MCF 10A (cell line): ENCODE data around the gene SYNE1. TPM values are rescaled to one million over a fixed set of nuclear protein-coding genes. Genes with fewer than 3 reads are reported as not detected.

Experiments used
- BruUV-seq: library from RNA; stranded (reverse); fragments of 400-500 nt; replicated peaks from 2 replicates; lab custom pipeline; 2021; lab: Mats Ljungman, UMichigan
- CTCF ChIA-PET: fragments of 300-600 bp; sonication (Branson Sonifier 250); formaldehyde crosslinking; extraction: SDS; loops from one replicate; lab custom pipeline; 2021; ENCODE audit warnings: antibody characterized with exemption, inconsistent platforms; lab: Yijun Ruan, JAX
- POLR2A ChIA-PET: fragments of 300-600, 350-650 bp; sonication (Branson Sonifier 250); formaldehyde crosslinking; extraction: SDS; loops from one replicate; lab custom pipeline; 2020; ENCODE audit warnings: antibody characterized with exemption, inconsistent platforms; lab: Yijun Ruan, JAX
- DNase-seq: peaks from one replicate; pipeline ENCODE4 v3.0.0-alpha.2; 2018; ENCODE audit not compliant: unreplicated experiment
- H3K27ac Mint-ChIP-seq: one replicate; pipeline ENCODE4 v1.8.0; 2022; ENCODE audit warnings: mild to moderate bottlenecking, low read depth, mixed read lengths; ENCODE audit not compliant: unreplicated experiment
- H3K27me3 Mint-ChIP-seq: one replicate; pipeline ENCODE4 v1.8.0; 2022; ENCODE audit warnings: mixed read lengths; ENCODE audit not compliant: insufficient read depth, unreplicated experiment
- H3K36me3 Mint-ChIP-seq: one replicate; pipeline ENCODE4 v1.8.0; 2022; ENCODE audit warnings: mild to moderate bottlenecking, moderate library complexity, mixed read lengths; ENCODE audit not compliant: insufficient read depth, unreplicated experiment
- H3K4me1 Mint-ChIP-seq: one replicate; pipeline ENCODE4 v1.8.0; 2022; ENCODE audit warnings: mixed read lengths; ENCODE audit not compliant: insufficient read depth, unreplicated experiment
- H3K4me3 Mint-ChIP-seq: one replicate; pipeline ENCODE4 v1.8.0; 2022; ENCODE audit warnings: mild to moderate bottlenecking, moderate library complexity, mixed read lengths; ENCODE audit not compliant: unreplicated experiment
- H3K9me3 Mint-ChIP-seq: one replicate; pipeline ENCODE4 v1.8.0; 2022; ENCODE audit warnings: mixed read lengths; ENCODE audit not compliant: unreplicated experiment
- CTCF ChIP-seq: fragments of 200-600 bp; IDR thresholded peaks from one replicate; pipeline ENCODE4 v1.8.0; 2022; ENCODE audit warnings: antibody characterized with exemption, mild to moderate bottlenecking; ENCODE audit not compliant: unreplicated experiment
- intact Hi-C: fragments of 100-400 bp; cut with micrococcal nuclease; formaldehyde crosslinking; loops from 2 replicates; pipeline ENCODE4 v1.14.1; 2022
- total RNA-seq: library from RNA; stranded (reverse); gene quantifications from 2 replicates; pipeline ENCODE4 v1.2.3, GENCODE V29; 2022

The SYNE1 gene
- total RNA-seq, 1 experiment from 2014 or later = 25.4 TPM

- Mint-ChIP-seq H3K27ac (no peak overlapping the region), H3K4me3 (no peak overlapping the region), H3K4me1 (no peaks in the 10 kb centered on the region), H3K27me3 (no peaks in the 10 kb centered on the region), H3K9me3 (no peaks in the 10 kb centered on the region), H3K36me3 (peaks cover 4% of the 10 kb centered on the region)
- BruUV-seq = no TSS peak
- POLR2A ChIA-PET = no interaction called here
- no peak for TF ChIP-seq CTCF
- DNase-seq = no peak
- CTCF ChIA-PET = interaction anchor here (0.8 to 7.9 kb wide), 3 partner anchors 8 to 431 kb away, joined by 3 to 142 read pairs (median 9); no protein-coding TSS in a partner anchor
- intact Hi-C loops = no loop called here
Observed at GRCh38 chr6:152121910-152122309, 515.3 kb downstream of the SYNE1 start.

GRCh38 chr6:152119831-152120230 lies 517.3 kb downstream of the SYNE1 start:
- Mint-ChIP-seq H3K4me1 (no peaks in the 10 kb centered on the region), H3K27ac (no peak overlapping the region), H3K9me3 (no peaks in the 10 kb centered on the region), H3K36me3 (peaks cover 4% of the 10 kb centered on the region), H3K27me3 (no peaks in the 10 kb centered on the region), H3K4me3 (no peak overlapping the region)
- DNase-seq = no peak
- ChIA-PET POLR2A (interaction anchor here (0.6 kb wide), 1 partner anchor 12 kb away, joined by 3 read pairs; no protein-coding TSS in a partner anchor), CTCF (interaction anchor here (0.6 to 2.1 kb wide), 2 partner anchors 153 to 355 kb away, joined by 3 to 10 read pairs; no protein-coding TSS in a partner anchor)
- no peak for TF ChIP-seq CTCF
- BruUV-seq = no TSS peak
- intact Hi-C loops = no loop called here

GRCh38 chr6:152118678-152119077 lies 518.5 kb downstream of the SYNE1 start:
- BruUV-seq = no TSS peak
- Mint-ChIP-seq H3K9me3 (no peaks in the 10 kb centered on the region), H3K36me3 (peaks cover 4% of the 10 kb centered on the region), H3K27ac (no peak overlapping the region), H3K4me1 (no peaks in the 10 kb centered on the region), H3K27me3 (no peaks in the 10 kb centered on the region), H3K4me3 (no peak overlapping the region)
- no peak for TF ChIP-seq CTCF
- CTCF ChIA-PET = interaction anchor here (0.6 to 2.1 kb wide), 3 partner anchors 22 to 354 kb away, joined by 3 to 10 read pairs (median 3); no protein-coding TSS in a partner anchor
- no peak for DNase-seq
- intact Hi-C loops = no loop called here
- POLR2A ChIA-PET = no interaction called here

GRCh38 chr6:152118224-152118623 lies 518.9 kb downstream of the SYNE1 start:
- no peak overlapping the region for H3K4me3 Mint-ChIP-seq
- H3K9me3 Mint-ChIP-seq = no peaks in the 10 kb centered on the region
- intact Hi-C loops = no loop called here
- H3K36me3 Mint-ChIP-seq = peaks cover 4% of the 10 kb centered on the region
- ChIA-PET CTCF (interaction anchor here (0.6 to 2.1 kb wide), 2 partner anchors 265 to 353 kb away, joined by 3 to 10 read pairs; no protein-coding TSS in a partner anchor), POLR2A (interaction anchor here (0.6 to 1.2 kb wide), 3 partner anchors 17 to 352 kb away, joined by 3 to 4 read pairs (median 3); no protein-coding TSS in a partner anchor)
- no peaks in the 10 kb centered on the region for H3K4me1 Mint-ChIP-seq
- no peak for DNase-seq
- BruUV-seq = no TSS peak
- H3K27ac Mint-ChIP-seq = no peak overlapping the region
- no peak for TF ChIP-seq CTCF
- H3K27me3 Mint-ChIP-seq = no peaks in the 10 kb centered on the region
